Sigmoid colon (tissue), 4 donors: ENCODE measurements around the gene THAP11.

ENCODE experiments used
- CTCF ChIP-seq, 4 experiments: fragments of 450-650 bp in 3 of 4; fragments of 200-600 bp in 1 of 4; IDR thresholded peaks; one replicate each; pipeline ENCODE4 v1.5.1; 2016 to 2019; ENCODE audit warnings: antibody characterized with exemption in 4 of 4, mild to moderate bottlenecking in 3 of 4, moderate library complexity in 2 of 4
- EP300 ChIP-seq, 4 donors: sonication (generic); formaldehyde crosslinking; IDR thresholded peaks; one replicate each; pipeline ENCODE4 v1.6.1; 2017; ENCODE audit warnings: antibody characterized with exemption in 4 of 4
- POLR2A ChIP-seq, 2 donors: fragments of 450-650 bp; IDR thresholded peaks; one replicate each; pipeline ENCODE4 v1.6.1; 2016; ENCODE audit warnings: antibody characterized with exemption in 2 of 2, mild to moderate bottlenecking in 2 of 2, moderate library complexity in 2 of 2

GRCh38 chr16:67857547-67858233 is 15.6 kb downstream of the THAP11 start:
- TF ChIP-seq CTCF (IDR thresholded peaks at IDR 0.05) = no peak
- no peak for TF ChIP-seq EP300 (IDR thresholded peaks at IDR 0.05)
- no peak for TF ChIP-seq POLR2A (IDR thresholded peaks at IDR 0.05)
